HCT116 (cell line): ENCODE measurements around the gene TSTD2. TPM values are rescaled to one million over a fixed set of nuclear protein-coding genes. Genes with fewer than 3 reads are reported as not detected.

Experiments used
- ATAC-seq: fragments of 200-7000 bp; cut with Tn5 transposase; 2 replicates; pipeline ENCODE4 v1.9.1; 2020; ENCODE audit warnings: mild to moderate bottlenecking, moderate library complexity
- BruUV-seq: library from RNA; stranded (reverse); fragments of 400-500 nt; replicated peaks from 2 replicates; lab custom pipeline; 2021; lab: Mats Ljungman, UMichigan
- CTCF ChIA-PET: fragments of 300-600 bp; sonication (Branson Sonifier 250); formaldehyde crosslinking; loops from one replicate; lab custom pipeline; 2021; ENCODE audit warnings: antibody characterized with exemption; lab: Charles Lee
- POLR2A ChIA-PET: fragments of 300-600, 350-600 bp; sonication (Branson Sonifier 250); formaldehyde crosslinking; loops from one replicate; lab custom pipeline; 2021; ENCODE audit warnings: antibody characterized with exemption; lab: Charles Lee
- RAD21 ChIA-PET, 2 experiments: fragments of 300-600 bp; sonication (Branson Sonifier 250); formaldehyde crosslinking; loops; one replicate each; lab custom pipeline; 2023; ENCODE audit warnings: low total read pairs in 2 of 2; ENCODE audit not compliant: uncharacterized antibody in 2 of 2, unreplicated experiment in 2 of 2, low non-redundant PET in 1 of 2; lab: Charles Lee
- DNase-seq: peaks from one replicate; pipeline ENCODE4 v3.0.0-alpha.2; 2010; ENCODE audit warnings: low read depth, low spot score
- H2AFZ ChIP-seq: fragments of 200-600 bp; shearing (Covaris generic), sonication (generic); 2 replicates; pipeline ENCODE4 v1.6.1; 2017; ENCODE audit warnings: low read depth, mixed run types, mixed read lengths, antibody characterized with exemption, low read length; ENCODE audit not compliant: poor library complexity, severe bottlenecking
- H3K27ac ChIP-seq: 2 replicates; pipeline ENCODE4 v1.5.1; 2012; ENCODE audit warnings: low read depth, low read length
- H3K27me3 ChIP-seq: fragments of 200-600 bp; sonication (generic); 2 replicates; pipeline ENCODE4 v1.6.1; 2016; ENCODE audit warnings: mixed run types, low read length, mixed read lengths; ENCODE audit not compliant: insufficient read depth
- H3K36me3 ChIP-seq, 2 experiments: fragments of 200-500 bp in 1 of 2; fragments of 200-600 bp in 1 of 2; sonication (Bioruptor generic) in 1 of 2; sonication (generic) in 1 of 2; 2 replicates each; pipeline versions ENCODE4 v1.5.1 to v1.6.1; 2014 to 2016; ENCODE audit warnings: low read length in 2 of 2, inconsistent platforms in 1 of 2, mixed read lengths in 1 of 2, mixed run types in 1 of 2; ENCODE audit not compliant: insufficient read depth in 2 of 2, control insufficient read depth in 1 of 2
- H3K4me1 ChIP-seq, 2 experiments: fragments of 200-600 bp in 1 of 2; sonication (generic) in 1 of 2; 2 replicates each; pipeline versions ENCODE4 v1.5.1 to v1.6.1; 2012 to 2017; ENCODE audit warnings: low read length in 2 of 2, inconsistent platforms in 1 of 2, mild to moderate bottlenecking in 1 of 2, mixed read lengths in 1 of 2, mixed run types in 1 of 2, moderate library complexity in 1 of 2; ENCODE audit not compliant: insufficient read depth in 2 of 2, control insufficient read depth in 1 of 2
- H3K4me2 ChIP-seq: fragments of 200-600 bp; sonication (generic); 2 replicates; pipeline ENCODE4 v1.6.1; 2017; ENCODE audit warnings: mixed run types, low read length, mixed read lengths
- H3K4me3 ChIP-seq, 2 experiments: fragments of 200-600 bp in 1 of 2; sonication (generic) in 1 of 2; replicated peaks in 1 of 2; 2 replicates each; pipeline ENCODE4 v1.5.1; 2011 to 2016; ENCODE audit warnings: low read length in 2 of 2, control low read depth in 1 of 2, low read depth in 1 of 2, mild to moderate bottlenecking in 1 of 2, mixed read lengths in 1 of 2, mixed run types in 1 of 2
- H3K79me2 ChIP-seq: fragments of 200-600 bp; sonication (generic); 2 replicates; pipeline ENCODE4 v1.6.1; 2017; ENCODE audit warnings: mild to moderate bottlenecking, mixed run types, low read length, moderate library complexity, mixed read lengths; ENCODE audit not compliant: insufficient read depth
- H3K9ac ChIP-seq: fragments of 200-600 bp; sonication (generic); 2 replicates; pipeline ENCODE4 v1.6.1; 2016; ENCODE audit warnings: low read length, mixed read lengths
- H3K9me2 ChIP-seq: fragments of 200-600 bp; sonication (generic), shearing (Covaris generic); 2 replicates; pipeline ENCODE4 v1.6.1; 2017; ENCODE audit warnings: mixed run types, mild to moderate bottlenecking, moderate library complexity; ENCODE audit not compliant: insufficient read depth
- H3K9me3 ChIP-seq, 2 experiments: fragments of 200-500 bp in 1 of 2; fragments of 200-600 bp in 1 of 2; sonication (Bioruptor generic) in 1 of 2; sonication (generic) in 1 of 2; 2 replicates each; pipeline ENCODE4 v1.6.1; 2014 to 2017; ENCODE audit warnings: low read length in 2 of 2, mixed read lengths in 2 of 2, inconsistent platforms in 1 of 2, low read depth in 1 of 2, mild to moderate bottlenecking in 1 of 2, mixed run types in 1 of 2, moderate library complexity in 1 of 2; ENCODE audit not compliant: control insufficient read depth in 1 of 2, insufficient read depth in 1 of 2
- H4K20me1 ChIP-seq: fragments of 200-600 bp; sonication (generic), shearing (Covaris generic); 2 replicates; pipeline ENCODE4 v1.6.1; 2017; ENCODE audit warnings: mixed run types, mild to moderate bottlenecking, moderate library complexity; ENCODE audit not compliant: insufficient read depth
- ZFX ChIP-seq: fragments of 450-650 bp; IDR thresholded peaks from 2 replicates; pipeline ENCODE4 v1.6.1; 2017
- intact Hi-C: fragments of 100-400 bp; cut with micrococcal nuclease; formaldehyde crosslinking; loops from 2 replicates; pipeline ENCODE4 v1.10.0; 2022
- total RNA-seq: library from RNA; stranded (reverse); gene quantifications from one replicate; pipeline ENCODE4 v1.2.1, GENCODE V29; 2021; ENCODE audit not compliant: unreplicated experiment
- TF ChIP-seq, protein P1 (sequence below), 3 experiments: fragments of 200-600 bp in 1 of 3; sonication (generic) in 1 of 3; IDR thresholded peaks in 2 of 3; conservative IDR thresholded peaks in 1 of 3; 2 replicates each; pipeline ENCODE4 v1.5.1; 2012 to 2017; ENCODE audit warnings: low read depth in 2 of 3, low read length in 2 of 3, antibody characterized with exemption in 1 of 3, borderline replicate concordance in 1 of 3, control low read depth in 1 of 3, mild to moderate bottlenecking in 1 of 3, mixed read lengths in 1 of 3, mixed run types in 1 of 3, moderate library complexity in 1 of 3; ENCODE audit not compliant: insufficient read depth in 1 of 3

The TSTD2 gene
- total RNA-seq, 1 experiment from 2014 or later = 16.0 TPM

DNA sequence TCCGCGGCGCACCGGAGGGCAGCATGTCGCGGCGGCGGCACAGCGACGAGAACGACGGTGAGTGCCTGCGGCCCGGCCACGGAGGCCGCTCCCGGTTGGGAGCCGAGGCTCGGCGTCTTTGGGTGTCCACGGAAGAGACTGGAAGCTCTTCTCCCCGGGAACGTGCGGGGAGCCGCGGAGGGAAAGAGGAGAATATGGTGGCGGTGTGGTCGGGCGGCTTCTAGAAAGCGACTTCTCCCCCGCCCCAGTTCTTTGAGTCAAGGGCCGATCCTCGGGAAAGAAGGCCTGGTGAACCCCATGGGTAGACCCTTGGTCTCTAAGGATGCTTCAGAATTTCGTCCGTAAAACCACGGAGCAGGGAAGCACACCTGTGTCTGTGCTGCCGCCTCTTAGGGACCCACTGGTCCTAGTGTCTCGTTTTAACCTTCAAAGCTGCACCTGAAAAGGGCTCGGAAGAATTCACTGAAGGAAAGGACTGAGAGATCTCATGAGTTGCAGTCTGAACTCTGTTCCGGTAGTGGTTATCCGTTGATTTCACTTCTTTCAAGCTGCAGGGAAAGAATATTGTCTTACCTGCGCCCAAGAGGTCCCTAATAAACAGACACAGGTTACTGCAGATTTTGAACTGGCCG is 807 bp upstream of the TSTD2 start:
- intact Hi-C loops = loop anchor here (1.0 to 5.0 kb wide), 2 partner anchors 63 to 1377 kb away; partner anchors contain the start of gene XPA
- RAD21 ChIA-PET = no interaction called here
- ATAC-seq = no peak

More for the DNA sequence above, 807 bp upstream of the TSTD2 start:
- Histone ChIP-seq H3K36me3 (no peaks in the 10 kb centered on the region), H3K9me3 (no peaks in the 10 kb centered on the region), H3K27ac (peak overlapping the region; percentile 95), H3K9me2 (no peaks in the 10 kb centered on the region), H3K79me2 (peaks cover 78% of the 10 kb centered on the region)
- no peak for DNase-seq
- no TSS peak for BruUV-seq
- CTCF ChIA-PET = interaction anchor here (1.3 to 2.1 kb wide), 4 partner anchors 35 to 777 kb away, joined by 3 to 7 read pairs (median 4); no protein-coding TSS in a partner anchor
- peak; percentile 37; the same call in 1 of the 2 replicates for TF ChIP-seq ZFX
- TF ChIP-seq, protein P1, sequence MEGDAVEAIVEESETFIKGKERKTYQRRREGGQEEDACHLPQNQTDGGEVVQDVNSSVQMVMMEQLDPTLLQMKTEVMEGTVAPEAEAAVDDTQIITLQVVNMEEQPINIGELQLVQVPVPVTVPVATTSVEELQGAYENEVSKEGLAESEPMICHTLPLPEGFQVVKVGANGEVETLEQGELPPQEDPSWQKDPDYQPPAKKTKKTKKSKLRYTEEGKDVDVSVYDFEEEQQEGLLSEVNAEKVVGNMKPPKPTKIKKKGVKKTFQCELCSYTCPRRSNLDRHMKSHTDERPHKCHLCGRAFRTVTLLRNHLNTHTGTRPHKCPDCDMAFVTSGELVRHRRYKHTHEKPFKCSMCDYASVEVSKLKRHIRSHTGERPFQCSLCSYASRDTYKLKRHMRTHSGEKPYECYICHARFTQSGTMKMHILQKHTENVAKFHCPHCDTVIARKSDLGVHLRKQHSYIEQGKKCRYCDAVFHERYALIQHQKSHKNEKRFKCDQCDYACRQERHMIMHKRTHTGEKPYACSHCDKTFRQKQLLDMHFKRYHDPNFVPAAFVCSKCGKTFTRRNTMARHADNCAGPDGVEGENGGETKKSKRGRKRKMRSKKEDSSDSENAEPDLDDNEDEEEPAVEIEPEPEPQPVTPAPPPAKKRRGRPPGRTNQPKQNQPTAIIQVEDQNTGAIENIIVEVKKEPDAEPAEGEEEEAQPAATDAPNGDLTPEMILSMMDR (IDR thresholded peaks at IDR 0.05 in 2 of 3, conservative IDR thresholded peaks at IDR 0.05 in 1 of 3; ENCODE audit: borderline replicate concordance in 1 of 3, insufficient read depth in 1 of 3, low read depth in 2 of 3, low read length in 2 of 3) = no peak
- TF ChIP-seq, all 23 proteins: peak for 1
- Histone ChIP-seq H3K27me3 (no peaks in the 10 kb centered on the region), H3K4me1 (peaks cover 9 to 15% of the 10 kb centered on the region in 2 experiments; a peak in 2 of 4 replicates), H4K20me1 (peaks cover 17% of the 10 kb centered on the region; the same call in 1 of the 2 replicates), H3K4me2 (peak overlapping the region; percentile 81), H3K9ac (peak overlapping the region; percentile 91), H3K4me3 (peak overlapping the region; percentile 95 to 97), H2AFZ (no peak overlapping the region)
- POLR2A ChIA-PET = interaction anchor here (1.0 to 1.9 kb wide), 6 partner anchors 12 to 778 kb away, joined by 3 to 9 read pairs (median 4); no protein-coding TSS in a partner anchor
